Parathyroid adenoma (tissue), 2 donors: ENCODE data around the gene MKKS.

ENCODE experiments used
- H2AFZ ChIP-seq: fragments of 300-600 bp; sonication (generic); one replicate; pipeline ENCODE4 v1.7.0; 2017; ENCODE audit warnings: antibody characterized with exemption, mild to moderate bottlenecking
- H3K27ac ChIP-seq: fragments of 300-600 bp; sonication (generic); one replicate; pipeline ENCODE4 v1.7.0; 2017
- H3K27me3 ChIP-seq: fragments of 300-600 bp; sonication (generic); one replicate; pipeline ENCODE4 v1.7.0; 2017; ENCODE audit warnings: low read length; ENCODE audit not compliant: control insufficient read depth, insufficient read depth
- H3K36me3 ChIP-seq: fragments of 300-600 bp; sonication (generic); one replicate; pipeline ENCODE4 v1.7.0; 2017; ENCODE audit warnings: low read length; ENCODE audit not compliant: control insufficient read depth, insufficient read depth
- H3K4me1 ChIP-seq: fragments of 300-600 bp; sonication (generic); one replicate; pipeline ENCODE4 v1.7.0; 2017; ENCODE audit warnings: control low read depth
- H3K4me2 ChIP-seq: fragments of 300-600 bp; sonication (generic); one replicate; pipeline ENCODE4 v1.7.0; 2017; ENCODE audit warnings: low read length
- H3K4me3 ChIP-seq: fragments of 300-600 bp; sonication (generic); one replicate; pipeline ENCODE4 v1.7.0; 2017; ENCODE audit warnings: low read depth, low read length
- H3K79me2 ChIP-seq: fragments of 300-600 bp; sonication (generic); one replicate; pipeline ENCODE4 v1.7.0; 2017; ENCODE audit warnings: control low read depth
- H3K9ac ChIP-seq: fragments of 300-600 bp; sonication (generic); one replicate; pipeline ENCODE4 v1.7.0; 2017; ENCODE audit warnings: mild to moderate bottlenecking
- H3K9me3 ChIP-seq: fragments of 300-600 bp; sonication (generic); one replicate; pipeline ENCODE4 v1.7.0; 2017; ENCODE audit warnings: low read length; ENCODE audit not compliant: control insufficient read depth
- TF ChIP-seq, protein P1 (sequence below): fragments of 300-600 bp; sonication (generic); IDR thresholded peaks from one replicate; pipeline ENCODE4 v1.7.0; 2017; ENCODE audit warnings: antibody characterized with exemption, mild to moderate bottlenecking
- donor health status: primary hyperparathyroidism.

Gene MKKS

GRCh38 chr20:10476319-10476724 is 42.3 kb upstream of the MKKS start:
- Histone ChIP-seq H3K36me3 (no peaks in the 10 kb centered on the region), H3K79me2 (peaks cover 16% of the 10 kb centered on the region), H2AFZ (no peak overlapping the region), H3K4me3 (no peak overlapping the region), H3K4me2 (no peak overlapping the region), H3K27me3 (no peaks in the 10 kb centered on the region), H3K4me1 (no peaks in the 10 kb centered on the region), H3K27ac (no peak overlapping the region), H3K9ac (no peak overlapping the region), H3K9me3 (no peaks in the 10 kb centered on the region)
- TF ChIP-seq, protein P1, sequence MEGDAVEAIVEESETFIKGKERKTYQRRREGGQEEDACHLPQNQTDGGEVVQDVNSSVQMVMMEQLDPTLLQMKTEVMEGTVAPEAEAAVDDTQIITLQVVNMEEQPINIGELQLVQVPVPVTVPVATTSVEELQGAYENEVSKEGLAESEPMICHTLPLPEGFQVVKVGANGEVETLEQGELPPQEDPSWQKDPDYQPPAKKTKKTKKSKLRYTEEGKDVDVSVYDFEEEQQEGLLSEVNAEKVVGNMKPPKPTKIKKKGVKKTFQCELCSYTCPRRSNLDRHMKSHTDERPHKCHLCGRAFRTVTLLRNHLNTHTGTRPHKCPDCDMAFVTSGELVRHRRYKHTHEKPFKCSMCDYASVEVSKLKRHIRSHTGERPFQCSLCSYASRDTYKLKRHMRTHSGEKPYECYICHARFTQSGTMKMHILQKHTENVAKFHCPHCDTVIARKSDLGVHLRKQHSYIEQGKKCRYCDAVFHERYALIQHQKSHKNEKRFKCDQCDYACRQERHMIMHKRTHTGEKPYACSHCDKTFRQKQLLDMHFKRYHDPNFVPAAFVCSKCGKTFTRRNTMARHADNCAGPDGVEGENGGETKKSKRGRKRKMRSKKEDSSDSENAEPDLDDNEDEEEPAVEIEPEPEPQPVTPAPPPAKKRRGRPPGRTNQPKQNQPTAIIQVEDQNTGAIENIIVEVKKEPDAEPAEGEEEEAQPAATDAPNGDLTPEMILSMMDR = no peak

- H3K4me3 ChIP-seq = no peak overlapping the region
- peaks cover 20% of the 10 kb centered on the region for H3K79me2 ChIP-seq
- H3K27ac ChIP-seq = no peak overlapping the region
- no peaks in the 10 kb centered on the region for H3K36me3 ChIP-seq
- H3K9me3 ChIP-seq = no peaks in the 10 kb centered on the region
- no peak overlapping the region for H3K4me2 ChIP-seq
- H2AFZ ChIP-seq = no peak overlapping the region
- H3K27me3 ChIP-seq = no peaks in the 10 kb centered on the region
- no peaks in the 10 kb centered on the region for H3K4me1 ChIP-seq
- TF ChIP-seq, protein P1 = no peak
- H3K9ac ChIP-seq = no peak overlapping the region
These were observed 41.2 kb upstream of the MKKS start for GRCh38 chr20:10475225-10475624.

DNA sequence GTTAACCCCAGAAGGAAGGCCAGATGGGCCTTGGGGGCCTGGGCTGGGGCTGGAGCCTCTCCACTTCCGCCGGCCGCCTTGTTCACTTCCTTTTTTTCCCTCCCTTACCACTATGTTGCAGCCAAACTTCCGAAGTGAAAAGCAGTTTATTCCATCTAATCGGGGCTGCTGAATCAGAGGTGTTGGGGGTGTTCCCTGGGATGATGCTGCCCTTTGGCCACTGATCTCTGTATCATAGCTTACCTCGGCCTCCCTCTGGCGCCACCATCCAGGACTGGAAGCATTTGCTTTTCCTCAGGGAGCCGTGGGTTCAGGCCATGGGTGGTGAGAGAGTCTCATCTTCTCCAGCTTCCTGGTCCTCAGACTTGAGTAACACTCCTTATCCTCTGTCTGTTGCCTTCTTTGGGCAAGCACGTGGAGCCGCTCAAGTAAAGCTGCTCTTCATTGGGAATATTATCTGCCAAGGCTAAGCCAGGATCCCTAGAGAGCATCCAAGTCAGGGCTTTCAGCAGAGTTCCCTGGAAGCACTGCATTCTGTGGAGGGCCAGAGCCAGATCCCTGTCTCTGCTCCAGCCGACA is 40.7 kb upstream of the MKKS start:
- Histone ChIP-seq H2AFZ (no peak overlapping the region), H3K4me1 (no peaks in the 10 kb centered on the region), H3K79me2 (peaks cover 22% of the 10 kb centered on the region), H3K9me3 (no peaks in the 10 kb centered on the region), H3K4me2 (no peak overlapping the region), H3K4me3 (no peak overlapping the region), H3K27me3 (no peaks in the 10 kb centered on the region), H3K27ac (no peak overlapping the region), H3K36me3 (no peaks in the 10 kb centered on the region), H3K9ac (no peak overlapping the region)
- TF ChIP-seq, protein P1 = no peak

GRCh38 chr20:10472871-10473270 is 38.8 kb upstream of the MKKS start:
- peaks cover 13% of the 10 kb centered on the region for H3K79me2 ChIP-seq
- no peaks in the 10 kb centered on the region for H3K9me3 ChIP-seq
- no peak overlapping the region for H3K4me2 ChIP-seq
- H3K27me3 ChIP-seq = no peaks in the 10 kb centered on the region
- no peak overlapping the region for H3K27ac ChIP-seq
- H3K4me3 ChIP-seq = no peak overlapping the region
- H3K9ac ChIP-seq = no peak overlapping the region
- H2AFZ ChIP-seq = no peak overlapping the region
- TF ChIP-seq, protein P1 = no peak
- H3K4me1 ChIP-seq = no peaks in the 10 kb centered on the region
- no peaks in the 10 kb centered on the region for H3K36me3 ChIP-seq

GRCh38 chr20:10470276-10470675 is 36.3 kb upstream of the MKKS start:
- Histone ChIP-seq H3K27me3 (no peaks in the 10 kb centered on the region), H3K4me3 (no peak overlapping the region), H3K4me1 (no peaks in the 10 kb centered on the region), H3K36me3 (no peaks in the 10 kb centered on the region), H2AFZ (no peak overlapping the region), H3K27ac (no peak overlapping the region), H3K9ac (no peak overlapping the region), H3K79me2 (peaks cover 13% of the 10 kb centered on the region), H3K4me2 (no peak overlapping the region), H3K9me3 (no peaks in the 10 kb centered on the region)
- TF ChIP-seq, protein P1 = no peak
